Adipocyte (in vitro differentiated cells): Measurements from ENCODE around the gene ZNF511.

Source experiments
- DNase-seq: peaks from one replicate; pipeline ENCODE4 v3.0.0-alpha.2; 2015; ENCODE audit warnings: low read depth
- H3K27me3 ChIP-seq: replicated peaks from 2 replicates; pipeline ENCODE4 v1.7.0; 2013; ENCODE audit warnings: mild to moderate bottlenecking, low read length, moderate library complexity; ENCODE audit not compliant: control insufficient read depth, insufficient read depth
- H3K36me3 ChIP-seq: 2 replicates; pipeline ENCODE4 v1.7.0; 2013; ENCODE audit warnings: low read length, mild to moderate bottlenecking, moderate library complexity; ENCODE audit not compliant: control insufficient read depth, insufficient read depth, severe bottlenecking
- H3K4me1 ChIP-seq: 2 replicates; pipeline ENCODE4 v1.7.0; 2013; ENCODE audit warnings: mild to moderate bottlenecking, low read length, moderate library complexity; ENCODE audit not compliant: control insufficient read depth, insufficient read depth
- H3K4me3 ChIP-seq: 2 replicates; pipeline ENCODE4 v1.7.0; 2013; ENCODE audit warnings: mild to moderate bottlenecking, low read length, moderate library complexity
- H3K9ac ChIP-seq: 2 replicates; pipeline ENCODE4 v1.7.0; 2013; ENCODE audit warnings: mild to moderate bottlenecking, low read length, moderate library complexity
- H3K9me3 ChIP-seq: 2 replicates; pipeline ENCODE4 v1.7.0; 2013; ENCODE audit warnings: mild to moderate bottlenecking, low read length, moderate library complexity; ENCODE audit not compliant: control insufficient read depth

ZNF511 gene

GRCh38 chr10:133309720-133310398 lies 1.1 kb downstream of the ZNF511 start:
- H3K9me3 ChIP-seq: no peaks in the 10 kb centered on the region
- no peaks in the 10 kb centered on the region for H3K27me3 ChIP-seq
- H3K4me1 ChIP-seq: peaks cover 14% of the 10 kb centered on the region
- H3K9ac ChIP-seq: no peak overlapping the region
- H3K4me3 ChIP-seq: peak overlapping the region; percentile 61
- no peak for DNase-seq
- peaks cover 24% of the 10 kb centered on the region for H3K36me3 ChIP-seq

GRCh38 chr10:133310399-133310755 lies 1.7 kb downstream of the ZNF511 start:
- H3K4me1 ChIP-seq: peaks cover 14% of the 10 kb centered on the region
- no peaks in the 10 kb centered on the region for H3K9me3 ChIP-seq
- H3K27me3 ChIP-seq: no peaks in the 10 kb centered on the region

GRCh38 chr10:133310789-133311188 lies 2.1 kb downstream of the ZNF511 start:
- Histone ChIP-seq H3K9ac (no peak overlapping the region), H3K36me3 (peaks cover 24% of the 10 kb centered on the region), H3K27me3 (no peaks in the 10 kb centered on the region), H3K4me1 (peaks cover 14% of the 10 kb centered on the region), H3K9me3 (no peaks in the 10 kb centered on the region), H3K4me3 (no peak overlapping the region)
- DNase-seq: no peak

More at GRCh38 chr10:133310399-133310755, 1.7 kb downstream of the ZNF511 start:
- H3K4me3 ChIP-seq: no peak overlapping the region
- no peak overlapping the region for H3K9ac ChIP-seq
- no peak for DNase-seq
- peaks cover 24% of the 10 kb centered on the region for H3K36me3 ChIP-seq

- Histone ChIP-seq H3K9me3 (no peaks in the 10 kb centered on the region), H3K9ac (no peak overlapping the region), H3K27me3 (no peaks in the 10 kb centered on the region), H3K4me3 (no peak overlapping the region), H3K4me1 (peaks cover 14% of the 10 kb centered on the region), H3K36me3 (peaks cover 24% of the 10 kb centered on the region)
- DNase-seq: no peak
Measured at GRCh38 chr10:133311570-133311969, 2.9 kb downstream of the ZNF511 start.

- no peak for DNase-seq
- no peaks in the 10 kb centered on the region for H3K9me3 ChIP-seq
- peaks cover 24% of the 10 kb centered on the region for H3K36me3 ChIP-seq
- no peaks in the 10 kb centered on the region for H3K27me3 ChIP-seq
- H3K4me3 ChIP-seq: no peak overlapping the region
- H3K4me1 ChIP-seq: peaks cover 9% of the 10 kb centered on the region
- no peak overlapping the region for H3K9ac ChIP-seq
Measured at GRCh38 chr10:133312016-133312768, 3.5 kb downstream of the ZNF511 start.

GRCh38 chr10:133312769-133313145 lies 4.0 kb downstream of the ZNF511 start:
- Histone ChIP-seq H3K36me3 (peaks cover 24% of the 10 kb centered on the region), H3K27me3 (no peaks in the 10 kb centered on the region), H3K9ac (no peak overlapping the region), H3K9me3 (no peaks in the 10 kb centered on the region), H3K4me1 (peaks cover 3% of the 10 kb centered on the region), H3K4me3 (no peak overlapping the region)
- no peak for DNase-seq

- no peaks in the 10 kb centered on the region for H3K4me1 ChIP-seq
- H3K4me3 ChIP-seq: no peak overlapping the region
- no peaks in the 10 kb centered on the region for H3K9me3 ChIP-seq
- DNase-seq: no peak
- H3K27me3 ChIP-seq: no peaks in the 10 kb centered on the region
- peaks cover 24% of the 10 kb centered on the region for H3K36me3 ChIP-seq
- H3K9ac ChIP-seq: no peak overlapping the region
Measured at GRCh38 chr10:133313192-133313591, 4.5 kb downstream of the ZNF511 start.

GRCh38 chr10:133314911-133315310 lies 6.2 kb downstream of the ZNF511 start:
- no peak for DNase-seq
- Histone ChIP-seq H3K9ac (no peak overlapping the region), H3K4me1 (no peaks in the 10 kb centered on the region), H3K4me3 (no peak overlapping the region), H3K9me3 (no peaks in the 10 kb centered on the region), H3K36me3 (peaks cover 24% of the 10 kb centered on the region), H3K27me3 (peaks cover 7% of the 10 kb centered on the region)

GRCh38 chr10:133315847-133316246 lies 7.1 kb downstream of the ZNF511 start:
- no peak for DNase-seq
- Histone ChIP-seq H3K36me3 (peaks cover 16% of the 10 kb centered on the region), H3K4me3 (no peak overlapping the region), H3K9me3 (peaks cover 1% of the 10 kb centered on the region), H3K9ac (no peak overlapping the region), H3K4me1 (no peaks in the 10 kb centered on the region), H3K27me3 (peaks cover 12% of the 10 kb centered on the region)

GRCh38 chr10:133316266-133316665 lies 7.6 kb downstream of the ZNF511 start:
- DNase-seq: no peak

GRCh38 chr10:133316732-133317131 lies 8.0 kb downstream of the ZNF511 start:
- peaks cover 9% of the 10 kb centered on the region for H3K36me3 ChIP-seq
- peaks cover 12% of the 10 kb centered on the region for H3K27me3 ChIP-seq
- no peak overlapping the region for H3K4me3 ChIP-seq
- H3K4me1 ChIP-seq: no peaks in the 10 kb centered on the region
- no peak overlapping the region for H3K9ac ChIP-seq
- H3K9me3 ChIP-seq: peaks cover 6% of the 10 kb centered on the region
- no peak for DNase-seq

More at GRCh38 chr10:133316266-133316665, 7.6 kb downstream of the ZNF511 start:
- Histone ChIP-seq H3K9ac (no peak overlapping the region), H3K4me1 (no peaks in the 10 kb centered on the region), H3K27me3 (peaks cover 12% of the 10 kb centered on the region), H3K4me3 (no peak overlapping the region), H3K36me3 (peaks cover 14% of the 10 kb centered on the region), H3K9me3 (peaks cover 5% of the 10 kb centered on the region)
